Activated CD8-positive, alpha-beta memory T cell treated with anti-CD3 and anti-CD28 coated beads, Interleukin-2, amount 50 U/mL, for 24 hours (primary cell): ENCODE results near the gene MAP3K8.

Experiments used
- DNase-seq: peaks from one replicate; pipeline ENCODE4 v3.0.0-alpha.2; 2020; ENCODE audit errors: extremely low read depth

The MAP3K8 gene

GRCh38 chr10:30490289-30491000 lies 56.5 kb downstream of the MAP3K8 start:
- no peak for DNase-seq

- no peak for DNase-seq
Observed at GRCh38 chr10:30491204-30491915, 57.4 kb downstream of the MAP3K8 start.

- no peak for DNase-seq
Observed at GRCh38 chr10:30491916-30492515, 58.0 kb downstream of the MAP3K8 start.

- no peak for DNase-seq
Observed at GRCh38 chr10:30493609-30494530, 59.9 kb downstream of the MAP3K8 start.

GRCh38 chr10:30494558-30494957 lies 60.6 kb downstream of the MAP3K8 start:
- no peak for DNase-seq

- DNase-seq, result no peak
Observed at GRCh38 chr10:30495687-30496086, 61.7 kb downstream of the MAP3K8 start.

GRCh38 chr10:30499816-30500215 lies 65.8 kb downstream of the MAP3K8 start:
- DNase-seq, result no peak

- no peak for DNase-seq
Observed at GRCh38 chr10:30500534-30500933, 66.5 kb downstream of the MAP3K8 start.

- DNase-seq, result no peak
Observed at GRCh38 chr10:30500963-30501504, 67.0 kb downstream of the MAP3K8 start.

GRCh38 chr10:30502266-30503060 lies 68.5 kb downstream of the MAP3K8 start:
- DNase-seq, result no peak

- DNase-seq, result no peak
Observed at GRCh38 chr10:30503700-30504266, 69.8 kb downstream of the MAP3K8 start.

GRCh38 chr10:30505543-30506298 lies 71.7 kb downstream of the MAP3K8 start:
- no peak for DNase-seq

- DNase-seq, result no peak
Observed at GRCh38 chr10:30509508-30509907, 75.5 kb downstream of the MAP3K8 start.

GRCh38 chr10:30510184-30510931 lies 76.4 kb downstream of the MAP3K8 start:
- DNase-seq, result no peak

- DNase-seq, result no peak
Observed at GRCh38 chr10:30510932-30511700, 77.1 kb downstream of the MAP3K8 start.
